NOMO-1 treated with DMSO at 0.1 percent for 48 hours (cell line): ENCODE results near the gene QSOX2.

Source experiments
- DNase-seq: peaks from one replicate; lab custom pipeline; 2025; ENCODE audit not compliant: unreplicated experiment; lab: John Stamatoyannopoulos, UW

Gene QSOX2

GRCh38 chr9:136192289-136193126 is 53.1 kb downstream of the QSOX2 start:
- DNase-seq = no peak

GRCh38 chr9:136191960-136192286 is 53.7 kb downstream of the QSOX2 start:
- no peak for DNase-seq

GRCh38 chr9:136191099-136191959 is 54.3 kb downstream of the QSOX2 start:
- no peak for DNase-seq

GRCh38 chr9:136190656-136191055 is 55.0 kb downstream of the QSOX2 start:
- DNase-seq = no peak

- DNase-seq = no peak
These were observed 55.4 kb downstream of the QSOX2 start for GRCh38 chr9:136190237-136190601.

GRCh38 chr9:136189394-136190236 is 56.0 kb downstream of the QSOX2 start:
- peak; percentile 43 for DNase-seq

- DNase-seq = no peak
These were observed 57.7 kb downstream of the QSOX2 start for GRCh38 chr9:136187683-136188586.

- DNase-seq = no peak
These were observed 58.4 kb downstream of the QSOX2 start for GRCh38 chr9:136187197-136187596.

GRCh38 chr9:136186386-136186785 is 59.2 kb downstream of the QSOX2 start:
- DNase-seq = no peak

- no peak for DNase-seq
These were observed 59.8 kb downstream of the QSOX2 start for GRCh38 chr9:136185596-136186366.

- DNase-seq = no peak
These were observed 60.5 kb downstream of the QSOX2 start for GRCh38 chr9:136185066-136185465.

GRCh38 chr9:136182850-136183422 is 62.7 kb downstream of the QSOX2 start:
- no peak for DNase-seq

- no peak for DNase-seq
These were observed 63.2 kb downstream of the QSOX2 start for GRCh38 chr9:136182420-136182787.

- DNase-seq = no peak
These were observed 63.7 kb downstream of the QSOX2 start for GRCh38 chr9:136181784-136182419.

GRCh38 chr9:136180586-136180985 is 65.0 kb downstream of the QSOX2 start:
- DNase-seq = no peak

- no peak for DNase-seq
These were observed 65.9 kb downstream of the QSOX2 start for GRCh38 chr9:136179761-136180160.

GRCh38 chr9:136179101-136179616 is 66.5 kb downstream of the QSOX2 start:
- no peak for DNase-seq

GRCh38 chr9:136178773-136179075 is 66.9 kb downstream of the QSOX2 start:
- no peak for DNase-seq
